ENCODE data around the gene FLAD1. TPM values are rescaled to one million over a fixed set of nuclear protein-coding genes. Genes with fewer than 3 reads are reported as not detected.

FLAD1 gene
- total RNA-seq, 1 experiment from 2014 or later, result 88.3 TPM

GRCh38 chr1:155006601-155007101, 23.5 kb downstream of the FLAD1 start (continued):
- TF ChIP-seq USF1 (CRISPR knock-in tag; IDR thresholded peaks at IDR 0.05), result no peak
- TF ChIP-seq MAX (CRISPR knock-in tag; IDR thresholded peaks at IDR 0.05), result no peak
- no peak for TF ChIP-seq IRF1 (CRISPR knock-in tag; IDR thresholded peaks at IDR 0.05)

GRCh38 chr1:155007251-155007828, 24.2 kb downstream of the FLAD1 start:
- no peak overlapping the region for H3K4me3 Mint-ChIP-seq
- no peaks in the 10 kb centered on the region for H3K36me3 Mint-ChIP-seq
- DNase-seq (ENCODE audit: low spot score) (no peak), ATAC-seq (no peak)
- no peak overlapping the region for H3K27ac Mint-ChIP-seq
- H3K9me3 Mint-ChIP-seq, result no peaks in the 10 kb centered on the region
- ChIA-PET CTCF (interaction anchor here (0.9 to 4.3 kb wide), 16 partner anchors 8 to 186 kb away, joined by 3 to 58 read pairs (median 6); partner anchors contain the start of genes ADAM15, KRTCAP2 and PBXIP1), POLR2A (interaction anchor here (0.5 to 1.7 kb wide), 6 partner anchors 7 to 74 kb away, joined by 3 to 7 read pairs (median 4); partner anchors contain the start of genes FLAD1 and SHC1)
- H3K4me1 Mint-ChIP-seq, result peaks cover 50% of the 10 kb centered on the region
- no peaks in the 10 kb centered on the region for H3K27me3 Mint-ChIP-seq (ENCODE audit: low read depth)
- TF ChIP-seq MAX (CRISPR knock-in tag; IDR thresholded peaks at IDR 0.05), result no peak
- no peak for TF ChIP-seq ZBTB43 (CRISPR knock-in tag; IDR thresholded peaks at IDR 0.05)
- no peak for TF ChIP-seq RORB (CRISPR knock-in tag; IDR thresholded peaks at IDR 0.05)
- no peak for TF ChIP-seq FOXK1 (CRISPR knock-in tag; IDR thresholded peaks at IDR 0.05)
- TF ChIP-seq ZNF138 (CRISPR knock-in tag; conservative IDR thresholded peaks at IDR 0.05), result no peak
- TF ChIP-seq CDX4 (CRISPR knock-in tag; IDR thresholded peaks at IDR 0.05; ENCODE audit: borderline replicate concordance), result no peak
- TF ChIP-seq RELA (CRISPR knock-in tag; IDR thresholded peaks at IDR 0.05; ENCODE audit: borderline replicate concordance), result no peak
- TF ChIP-seq, protein P1, sequence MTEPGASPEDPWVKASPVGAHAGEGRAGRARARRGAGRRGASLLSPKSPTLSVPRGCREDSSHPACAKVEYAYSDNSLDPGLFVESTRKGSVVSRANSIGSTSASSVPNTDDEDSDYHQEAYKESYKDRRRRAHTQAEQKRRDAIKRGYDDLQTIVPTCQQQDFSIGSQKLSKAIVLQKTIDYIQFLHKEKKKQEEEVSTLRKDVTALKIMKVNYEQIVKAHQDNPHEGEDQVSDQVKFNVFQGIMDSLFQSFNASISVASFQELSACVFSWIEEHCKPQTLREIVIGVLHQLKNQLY (CRISPR knock-in tag; IDR thresholded peaks at IDR 0.05), result no peak
- TF ChIP-seq, protein P2, sequence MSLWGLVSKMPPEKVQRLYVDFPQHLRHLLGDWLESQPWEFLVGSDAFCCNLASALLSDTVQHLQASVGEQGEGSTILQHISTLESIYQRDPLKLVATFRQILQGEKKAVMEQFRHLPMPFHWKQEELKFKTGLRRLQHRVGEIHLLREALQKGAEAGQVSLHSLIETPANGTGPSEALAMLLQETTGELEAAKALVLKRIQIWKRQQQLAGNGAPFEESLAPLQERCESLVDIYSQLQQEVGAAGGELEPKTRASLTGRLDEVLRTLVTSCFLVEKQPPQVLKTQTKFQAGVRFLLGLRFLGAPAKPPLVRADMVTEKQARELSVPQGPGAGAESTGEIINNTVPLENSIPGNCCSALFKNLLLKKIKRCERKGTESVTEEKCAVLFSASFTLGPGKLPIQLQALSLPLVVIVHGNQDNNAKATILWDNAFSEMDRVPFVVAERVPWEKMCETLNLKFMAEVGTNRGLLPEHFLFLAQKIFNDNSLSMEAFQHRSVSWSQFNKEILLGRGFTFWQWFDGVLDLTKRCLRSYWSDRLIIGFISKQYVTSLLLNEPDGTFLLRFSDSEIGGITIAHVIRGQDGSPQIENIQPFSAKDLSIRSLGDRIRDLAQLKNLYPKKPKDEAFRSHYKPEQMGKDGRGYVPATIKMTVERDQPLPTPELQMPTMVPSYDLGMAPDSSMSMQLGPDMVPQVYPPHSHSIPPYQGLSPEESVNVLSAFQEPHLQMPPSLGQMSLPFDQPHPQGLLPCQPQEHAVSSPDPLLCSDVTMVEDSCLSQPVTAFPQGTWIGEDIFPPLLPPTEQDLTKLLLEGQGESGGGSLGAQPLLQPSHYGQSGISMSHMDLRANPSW (CRISPR knock-in tag; conservative IDR thresholded peaks at IDR 0.05; ENCODE audit: low read depth), result no peak
- TF ChIP-seq NFE2L1 (CRISPR knock-in tag; IDR thresholded peaks at IDR 0.05), result no peak
- TF ChIP-seq HMGA2 (CRISPR knock-in tag; IDR thresholded peaks at IDR 0.05), result no peak
- TF ChIP-seq PRRX2 (CRISPR knock-in tag; IDR thresholded peaks at IDR 0.05), result no peak
- no peak for TF ChIP-seq NFYB (CRISPR knock-in tag; conservative IDR thresholded peaks at IDR 0.05; ENCODE audit: low read depth)
- no peak for TF ChIP-seq NR2C2 (CRISPR knock-in tag; IDR thresholded peaks at IDR 0.05)
- no peak for TF ChIP-seq NFATC4 (CRISPR knock-in tag; IDR thresholded peaks at IDR 0.05)
- TF ChIP-seq ZNF512 (CRISPR knock-in tag; IDR thresholded peaks at IDR 0.05; ENCODE audit: borderline replicate concordance), result no peak
- TF ChIP-seq, protein P3, sequence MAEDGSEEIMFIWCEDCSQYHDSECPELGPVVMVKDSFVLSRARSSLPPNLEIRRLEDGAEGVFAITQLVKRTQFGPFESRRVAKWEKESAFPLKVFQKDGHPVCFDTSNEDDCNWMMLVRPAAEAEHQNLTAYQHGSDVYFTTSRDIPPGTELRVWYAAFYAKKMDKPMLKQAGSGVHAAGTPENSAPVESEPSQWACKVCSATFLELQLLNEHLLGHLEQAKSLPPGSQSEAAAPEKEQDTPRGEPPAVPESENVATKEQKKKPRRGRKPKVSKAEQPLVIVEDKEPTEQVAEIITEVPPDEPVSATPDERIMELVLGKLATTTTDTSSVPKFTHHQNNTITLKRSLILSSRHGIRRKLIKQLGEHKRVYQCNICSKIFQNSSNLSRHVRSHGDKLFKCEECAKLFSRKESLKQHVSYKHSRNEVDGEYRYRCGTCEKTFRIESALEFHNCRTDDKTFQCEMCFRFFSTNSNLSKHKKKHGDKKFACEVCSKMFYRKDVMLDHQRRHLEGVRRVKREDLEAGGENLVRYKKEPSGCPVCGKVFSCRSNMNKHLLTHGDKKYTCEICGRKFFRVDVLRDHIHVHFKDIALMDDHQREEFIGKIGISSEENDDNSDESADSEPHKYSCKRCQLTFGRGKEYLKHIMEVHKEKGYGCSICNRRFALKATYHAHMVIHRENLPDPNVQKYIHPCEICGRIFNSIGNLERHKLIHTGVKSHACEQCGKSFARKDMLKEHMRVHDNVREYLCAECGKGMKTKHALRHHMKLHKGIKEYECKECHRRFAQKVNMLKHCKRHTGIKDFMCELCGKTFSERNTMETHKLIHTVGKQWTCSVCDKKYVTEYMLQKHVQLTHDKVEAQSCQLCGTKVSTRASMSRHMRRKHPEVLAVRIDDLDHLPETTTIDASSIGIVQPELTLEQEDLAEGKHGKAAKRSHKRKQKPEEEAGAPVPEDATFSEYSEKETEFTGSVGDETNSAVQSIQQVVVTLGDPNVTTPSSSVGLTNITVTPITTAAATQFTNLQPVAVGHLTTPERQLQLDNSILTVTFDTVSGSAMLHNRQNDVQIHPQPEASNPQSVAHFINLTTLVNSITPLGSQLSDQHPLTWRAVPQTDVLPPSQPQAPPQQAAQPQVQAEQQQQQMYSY (CRISPR knock-in tag; IDR thresholded peaks at IDR 0.05), result no peak
- no peak for TF ChIP-seq ETV6 (CRISPR knock-in tag; IDR thresholded peaks at IDR 0.05)
- no peak for TF ChIP-seq MYBL2 (CRISPR knock-in tag; IDR thresholded peaks at IDR 0.05)
